HG03565 (cell line): ENCODE data around the gene PCCA.

Experiments
- ATAC-seq: cut with Tn5 transposase; IDR thresholded peaks from one replicate; pipeline ENCODE4 v1.9.1; 2021; ENCODE audit warnings: mild to moderate bottlenecking, moderate library complexity; ENCODE audit not compliant: unreplicated experiment

PCCA gene

DNA sequence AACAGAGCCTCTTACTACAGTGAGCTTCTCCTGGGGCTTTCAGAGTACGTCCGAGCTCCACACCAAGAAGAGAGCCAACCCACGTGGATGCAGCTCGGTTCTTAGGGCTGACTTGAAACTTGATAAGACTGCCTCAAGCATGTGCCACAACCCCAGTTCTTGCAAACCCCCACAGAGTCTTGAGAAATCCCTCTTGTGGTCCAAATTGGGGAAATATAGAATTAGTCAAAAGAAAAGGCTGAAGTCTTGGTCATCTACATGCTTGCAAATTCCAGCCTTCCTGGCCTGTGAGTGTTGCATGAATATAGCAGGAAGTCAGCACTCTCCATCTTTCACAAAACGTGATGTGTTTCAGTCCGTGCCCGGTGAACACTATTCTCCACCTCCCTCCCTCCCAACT, 404.5 kb downstream of the PCCA start:
- no peak for ATAC-seq

DNA sequence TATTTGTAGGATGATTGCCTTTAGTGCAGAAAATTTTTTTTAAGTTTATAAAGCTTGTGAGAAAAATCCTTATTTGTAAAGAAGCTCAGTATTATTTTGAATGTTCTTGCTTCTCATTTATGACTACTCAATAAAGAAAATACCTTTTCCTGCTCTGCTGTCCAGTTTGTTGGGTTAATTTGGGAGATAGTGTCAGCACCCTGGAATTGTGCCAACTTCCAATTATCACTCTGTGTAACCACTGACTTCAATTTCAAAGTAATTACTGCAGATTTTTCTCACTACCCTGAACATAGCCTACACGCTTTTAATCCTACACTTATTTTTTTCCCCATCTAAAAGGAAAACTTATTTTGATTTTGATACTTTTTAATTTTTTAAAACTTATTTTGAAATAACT, 406.6 kb downstream of the PCCA start:
- ATAC-seq, result no peak

DNA sequence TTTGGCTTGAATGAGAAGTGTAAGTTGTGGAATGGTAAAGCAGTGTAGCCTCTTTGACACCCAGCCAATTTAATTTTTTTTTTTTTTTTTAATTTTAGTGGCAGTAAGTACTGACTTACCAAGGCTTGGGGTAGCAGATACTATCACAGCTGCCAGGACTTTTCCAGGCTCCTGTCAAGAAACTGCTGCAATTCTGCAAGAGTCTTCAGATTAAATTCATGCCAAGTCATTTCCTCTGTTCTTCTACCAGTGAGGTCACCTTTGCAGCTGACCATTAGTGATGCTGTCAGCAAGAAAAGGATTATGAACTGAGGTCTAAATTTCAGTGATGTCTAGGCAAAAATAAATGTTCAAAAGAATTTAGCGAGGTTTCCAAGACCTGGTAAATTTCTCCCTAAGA, 408.5 kb downstream of the PCCA start:
- no peak for ATAC-seq

DNA sequence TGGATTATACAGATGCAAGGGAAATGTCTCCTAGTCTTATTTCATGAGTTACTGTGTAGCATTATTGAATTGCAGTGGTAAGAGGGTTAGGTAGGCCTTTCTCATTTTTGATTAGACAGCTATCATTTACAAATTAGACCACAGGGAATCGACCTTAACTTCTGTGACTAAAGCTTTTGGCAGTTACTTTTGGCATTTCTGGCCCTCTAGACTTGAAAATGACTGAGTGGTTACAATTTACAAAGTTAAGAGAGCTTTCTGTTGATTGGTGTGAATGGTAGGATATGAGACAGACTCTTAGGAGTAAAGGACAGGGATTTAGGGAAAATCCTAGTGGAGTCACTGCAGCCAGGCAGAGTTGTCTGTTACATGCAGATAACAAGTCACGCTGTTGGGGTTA, 413.6 kb downstream of the PCCA start:
- no peak for ATAC-seq

DNA sequence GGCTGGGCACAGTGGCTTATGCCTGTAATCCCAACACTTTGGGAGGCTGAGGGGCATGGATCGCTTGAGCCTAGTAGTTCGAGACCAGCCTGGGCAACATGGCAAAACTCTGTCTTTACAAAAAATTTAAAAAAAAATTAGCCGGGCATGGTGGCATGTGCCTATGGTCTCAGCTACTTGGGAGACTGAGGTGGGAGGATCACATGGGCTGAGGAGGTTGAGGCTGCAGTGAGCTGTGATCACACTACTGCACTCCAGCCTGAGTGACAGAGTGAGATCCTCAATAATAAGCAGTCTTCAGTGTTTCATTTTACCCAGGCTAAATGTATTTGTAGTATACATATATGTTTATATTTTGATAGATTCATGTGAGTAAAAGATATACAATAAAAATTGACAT, 414.7 kb downstream of the PCCA start:
- no peak for ATAC-seq

DNA sequence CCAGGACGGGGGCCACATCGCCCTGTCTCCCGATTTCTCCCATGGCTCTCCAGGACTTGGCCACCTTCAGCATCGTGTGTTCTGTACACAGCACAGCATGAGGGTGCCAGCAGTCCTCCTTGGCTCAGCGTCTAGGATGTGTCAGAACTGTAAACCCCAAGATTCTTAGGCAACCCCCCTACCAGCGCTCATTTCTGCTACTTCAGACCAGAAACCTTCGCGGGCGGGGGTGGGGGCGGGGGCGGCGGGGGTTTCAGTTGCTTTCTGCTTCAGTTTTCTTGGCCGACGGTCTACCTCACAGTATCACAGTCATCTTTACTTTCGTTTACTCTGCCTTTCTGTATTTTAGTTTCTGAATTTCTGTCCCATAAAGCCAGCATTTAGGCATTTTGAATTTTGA, 417.3 kb downstream of the PCCA start:
- peak; percentile 67 for ATAC-seq

DNA sequence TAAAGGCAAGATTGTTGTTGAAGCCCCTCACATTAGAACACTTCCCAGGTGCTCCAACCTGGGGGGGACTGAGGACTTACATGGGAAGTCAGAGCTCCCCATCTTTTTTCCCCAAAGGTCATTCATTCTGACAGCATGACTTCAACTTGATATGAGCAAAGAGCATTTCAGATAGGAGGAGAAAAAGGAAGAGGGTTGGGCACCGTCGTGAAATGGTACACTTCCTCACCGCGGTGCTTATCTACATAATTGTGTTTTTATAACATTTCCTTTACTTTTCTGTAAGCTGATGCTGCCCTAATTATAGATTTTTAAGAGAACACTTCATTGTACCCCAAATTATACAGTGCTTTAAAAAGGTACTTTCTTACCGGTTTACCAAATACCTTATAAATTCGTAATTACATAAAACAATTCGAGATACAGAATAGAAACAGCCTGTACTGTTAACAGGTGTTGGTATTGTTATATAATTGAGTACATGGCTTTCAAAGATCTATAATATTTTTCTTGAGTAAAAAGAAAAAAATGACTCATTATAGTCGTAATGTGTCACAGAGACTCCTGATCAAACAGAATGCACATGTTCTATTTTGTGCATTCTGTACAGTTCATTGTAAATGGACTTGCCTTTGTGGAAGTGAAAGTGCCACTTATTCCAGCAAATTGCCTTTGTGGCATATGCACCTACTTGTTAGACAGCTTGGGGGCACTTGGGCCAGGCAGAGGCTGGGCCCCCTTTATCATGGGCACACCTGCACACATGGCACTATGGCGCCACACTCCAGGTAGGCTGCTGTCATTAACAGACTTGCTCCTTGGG, 417.9 kb downstream of the PCCA start:
- ATAC-seq, result peak; percentile 9

DNA sequence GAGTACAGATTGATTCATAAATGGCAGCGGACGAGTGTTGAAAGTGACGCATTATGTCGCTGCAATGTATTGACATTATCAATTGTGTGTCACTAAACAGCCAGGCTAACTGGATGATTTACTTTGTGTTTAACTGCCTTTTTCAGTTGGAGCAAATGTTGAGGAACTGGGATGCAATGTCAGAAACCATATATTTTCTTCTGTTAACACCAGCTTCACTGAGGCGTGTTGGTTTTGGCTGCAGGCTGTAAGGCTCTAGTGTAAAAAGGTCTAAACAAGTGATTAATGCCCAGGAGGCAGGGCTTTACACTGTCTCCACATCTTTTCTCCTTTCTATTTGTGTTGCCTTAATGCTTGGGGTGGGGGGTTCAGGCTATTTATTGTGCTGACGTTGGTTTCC, 419.6 kb downstream of the PCCA start:
- no peak for ATAC-seq

DNA sequence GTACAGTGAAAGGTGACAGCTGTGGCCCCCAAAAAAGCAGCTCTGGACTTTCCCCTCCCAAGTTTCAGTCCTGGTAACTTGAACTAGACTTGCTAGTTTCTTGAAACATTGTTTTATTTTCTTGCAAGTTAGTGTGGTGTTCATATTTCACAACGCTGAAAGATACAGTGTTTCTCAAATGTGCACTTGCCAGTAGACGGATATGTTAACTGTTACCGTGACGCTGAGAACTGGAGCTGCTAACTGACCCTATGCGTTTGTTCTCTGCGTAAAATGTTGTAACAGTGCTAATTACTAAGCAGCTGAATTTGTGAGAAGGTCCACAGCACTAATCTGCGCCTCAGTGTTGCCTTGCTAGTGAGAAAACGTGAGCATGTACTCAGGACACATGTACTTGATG, 420.1 kb downstream of the PCCA start:
- ATAC-seq, result no peak

DNA sequence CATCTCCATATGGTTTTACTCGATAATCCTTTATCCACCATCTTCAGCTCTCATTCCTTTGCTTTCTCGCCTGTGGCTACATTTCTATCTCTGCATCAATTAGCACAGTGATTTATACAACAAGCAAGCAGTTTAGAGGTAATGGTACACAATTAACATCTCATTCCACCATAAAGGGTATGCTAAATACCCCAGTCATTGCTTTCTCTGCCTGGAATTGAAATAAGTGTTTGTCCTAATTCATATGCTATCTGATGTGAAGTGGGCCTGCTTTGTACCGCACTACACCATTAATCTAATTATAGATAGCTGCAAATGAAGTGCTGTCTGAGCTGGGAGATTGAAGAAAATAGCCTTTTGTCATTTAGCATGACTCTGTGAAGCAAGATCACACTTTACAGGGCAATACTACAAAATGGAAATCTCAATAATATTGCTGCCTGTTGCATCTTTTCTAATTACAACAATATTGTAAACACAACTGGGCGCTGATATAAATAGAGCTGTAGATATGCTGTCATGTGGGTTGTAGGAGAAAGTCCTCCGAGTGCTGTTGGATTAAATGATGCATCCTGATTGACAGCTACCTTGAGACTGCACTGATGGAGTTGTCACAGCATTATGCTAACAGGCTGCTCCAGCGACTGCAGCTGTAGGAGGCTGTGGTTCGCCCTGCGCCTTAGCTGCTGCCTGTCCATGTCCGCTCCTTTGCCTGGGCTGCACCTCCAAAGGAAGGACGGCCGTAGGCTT, 421.5 kb downstream of the PCCA start:
- no peak for ATAC-seq

DNA sequence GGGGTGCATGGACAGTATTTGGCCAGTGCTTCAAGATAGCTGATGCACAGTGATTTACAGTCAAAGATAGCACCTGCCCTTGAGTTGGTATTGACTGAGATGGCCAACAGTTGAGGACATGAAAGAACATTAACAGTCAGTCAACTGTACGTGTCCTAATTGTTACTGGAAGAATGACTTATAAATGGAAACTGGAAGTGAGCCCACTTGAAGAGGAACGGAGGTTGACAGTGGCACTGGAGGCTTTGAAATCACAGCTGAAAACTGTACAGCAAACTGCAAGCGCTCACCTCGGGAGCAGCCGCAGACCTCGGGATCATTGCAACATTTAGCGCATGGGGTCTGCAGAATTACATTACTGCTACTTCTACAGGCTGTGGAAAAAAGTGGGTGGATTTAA, 422.6 kb downstream of the PCCA start:
- ATAC-seq, result no peak

DNA sequence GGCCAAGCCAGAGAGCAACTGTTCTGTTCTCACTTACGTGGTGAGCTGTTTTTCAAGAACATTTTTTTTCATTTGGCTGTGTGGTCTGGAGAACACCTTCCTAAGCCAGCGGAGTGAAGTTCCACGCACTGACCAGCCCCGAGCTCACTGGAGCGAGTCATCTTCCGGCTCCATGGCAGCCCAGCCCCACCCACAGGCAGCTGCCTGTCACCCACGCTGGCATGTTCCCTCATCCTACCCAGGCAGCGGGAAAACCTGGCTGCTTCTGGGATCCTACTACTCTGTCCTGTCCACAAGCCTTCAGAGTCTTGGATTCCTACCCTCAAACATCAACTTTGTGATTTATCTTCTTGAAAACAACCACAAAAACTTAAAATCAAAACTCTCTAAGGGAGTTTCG, 423.5 kb downstream of the PCCA start:
- no peak for ATAC-seq

DNA sequence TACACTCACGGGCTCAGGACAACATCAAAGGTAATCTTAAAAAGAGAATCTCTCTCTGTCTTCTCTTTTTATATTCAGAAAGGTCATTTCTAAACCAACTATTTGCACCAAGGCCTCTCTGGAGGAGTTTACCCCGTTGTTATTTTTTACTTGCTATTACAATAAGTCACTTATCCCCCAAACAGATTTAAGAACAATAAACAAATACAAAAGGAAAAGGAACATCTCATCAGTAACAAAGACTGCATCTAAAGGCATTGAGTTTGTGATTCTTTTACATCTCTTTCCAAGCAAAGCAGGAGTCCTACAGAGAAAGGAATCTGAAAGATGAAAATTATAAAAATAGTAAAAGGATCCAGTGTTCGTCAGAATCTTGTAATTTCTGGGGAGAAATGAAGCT, 424.3 kb downstream of the PCCA start:
- no peak for ATAC-seq

DNA sequence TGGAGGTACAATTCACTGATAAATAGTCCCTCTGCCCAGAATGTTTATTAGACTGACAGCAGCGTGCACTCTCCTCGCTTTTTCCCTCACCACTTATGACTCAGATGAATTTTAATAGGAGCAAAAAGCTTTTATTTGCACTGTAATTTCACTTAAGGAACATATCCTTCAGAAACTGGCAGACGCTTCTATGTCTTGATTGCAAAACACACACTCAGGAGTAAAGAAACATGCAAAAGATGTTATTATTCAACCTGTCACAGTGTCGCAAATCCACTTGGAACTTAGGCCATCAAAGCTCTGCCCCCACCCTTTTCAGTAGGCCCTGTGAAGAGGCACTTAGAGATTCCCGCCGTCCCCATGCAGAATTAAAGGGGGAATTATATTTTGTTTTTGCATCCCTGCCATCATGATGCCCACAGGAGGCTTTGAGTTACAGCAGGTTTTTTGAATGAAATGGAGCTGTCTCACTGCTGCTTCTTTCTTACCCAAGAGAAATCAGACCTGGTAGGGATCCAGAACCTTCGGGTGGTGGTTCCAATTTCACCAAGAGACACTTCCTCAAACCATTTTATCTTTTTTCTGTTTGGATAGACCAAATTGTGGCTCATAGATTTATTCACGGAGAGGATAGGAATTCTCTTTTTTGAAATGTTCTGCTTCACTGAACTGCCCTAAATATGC, 425.2 kb downstream of the PCCA start:
- ATAC-seq, result no peak

DNA sequence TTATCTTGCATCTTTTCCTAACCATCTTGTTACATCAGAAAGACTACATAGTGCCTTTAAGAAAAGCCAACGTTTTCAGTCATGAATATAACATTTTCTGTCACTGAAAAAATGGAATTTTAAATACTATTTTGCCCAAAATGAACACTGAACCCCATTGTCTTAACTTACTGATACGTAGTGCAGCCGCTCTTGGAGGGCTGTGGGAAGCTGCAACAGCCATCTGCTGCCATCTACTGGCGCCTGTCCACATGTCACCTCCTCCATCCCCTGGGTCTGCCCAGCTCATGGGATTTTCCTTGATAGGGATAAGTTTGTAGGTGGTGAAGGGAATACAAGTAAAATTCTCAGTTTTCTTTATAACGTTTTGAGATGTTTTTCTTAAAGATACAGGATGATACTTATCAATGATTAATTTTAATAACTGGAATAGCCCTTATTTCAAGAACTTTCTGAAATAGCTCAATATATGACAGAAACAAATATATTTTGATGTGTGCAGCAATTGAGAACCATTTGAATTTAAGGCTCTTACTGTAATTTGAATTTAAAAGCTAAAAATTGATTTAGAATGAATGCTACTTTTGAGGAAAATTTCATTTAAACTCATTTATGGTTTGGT, 426.0 kb downstream of the PCCA start:
- peak; percentile 87 for ATAC-seq

DNA sequence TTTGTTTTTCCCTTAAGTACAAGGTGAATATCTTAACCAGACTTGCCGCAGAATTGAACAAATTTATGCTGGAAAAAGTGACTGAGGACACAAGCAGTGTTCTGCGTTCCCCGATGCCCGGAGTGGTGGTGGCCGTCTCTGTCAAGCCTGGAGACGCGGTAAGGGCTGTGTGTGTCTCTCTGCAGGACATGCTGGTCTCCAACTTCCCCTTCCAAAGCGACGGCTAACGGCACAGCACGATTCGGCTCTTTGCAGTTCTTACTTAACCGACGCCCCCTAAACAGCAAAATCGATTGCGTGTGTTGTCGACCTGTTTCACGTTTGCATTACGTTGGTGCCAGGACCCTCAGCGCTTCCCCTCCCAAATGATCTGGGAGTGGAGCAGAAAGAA, 426.5 kb downstream of the PCCA start:
- no peak for ATAC-seq

DNA sequence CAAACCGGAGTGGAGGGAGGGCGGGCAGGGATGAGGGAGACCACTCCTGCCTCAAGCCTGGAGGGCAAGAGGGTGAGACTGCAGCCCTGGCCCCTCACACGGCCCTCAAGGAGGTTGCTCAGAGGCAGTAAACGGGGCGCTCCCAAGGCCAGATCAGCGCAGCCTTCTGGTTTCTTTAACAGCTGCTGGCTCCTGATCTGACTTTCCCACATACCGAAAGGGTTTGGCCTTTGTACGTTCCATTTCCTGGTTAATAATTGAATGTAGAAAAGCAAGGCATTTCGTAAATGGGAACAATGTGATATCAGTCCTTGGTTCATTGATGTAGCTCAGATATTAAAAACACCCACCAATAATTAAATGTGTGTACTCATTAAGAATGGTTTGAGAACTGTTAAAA, 428.2 kb downstream of the PCCA start:
- ATAC-seq, result no peak

DNA sequence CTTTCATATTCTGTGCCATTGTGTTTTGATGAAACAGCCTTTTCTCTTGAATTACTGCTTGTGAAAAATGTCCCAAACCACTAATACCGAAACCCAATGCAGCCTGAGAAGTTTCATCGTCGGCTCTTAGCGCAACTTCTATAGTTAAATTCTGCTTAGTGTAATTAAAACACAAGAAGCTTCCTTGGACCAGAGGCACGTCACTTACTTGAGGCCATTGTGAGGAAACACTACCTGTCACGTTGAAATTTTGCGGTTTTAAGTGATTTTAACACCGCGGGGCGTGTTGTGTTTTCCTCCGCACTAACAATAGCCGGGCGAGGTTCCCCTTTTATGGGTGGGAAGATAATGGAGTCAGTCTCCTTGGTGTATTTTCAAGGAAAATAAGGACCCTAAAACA, 428.8 kb downstream of the PCCA start:
- no peak for ATAC-seq

DNA sequence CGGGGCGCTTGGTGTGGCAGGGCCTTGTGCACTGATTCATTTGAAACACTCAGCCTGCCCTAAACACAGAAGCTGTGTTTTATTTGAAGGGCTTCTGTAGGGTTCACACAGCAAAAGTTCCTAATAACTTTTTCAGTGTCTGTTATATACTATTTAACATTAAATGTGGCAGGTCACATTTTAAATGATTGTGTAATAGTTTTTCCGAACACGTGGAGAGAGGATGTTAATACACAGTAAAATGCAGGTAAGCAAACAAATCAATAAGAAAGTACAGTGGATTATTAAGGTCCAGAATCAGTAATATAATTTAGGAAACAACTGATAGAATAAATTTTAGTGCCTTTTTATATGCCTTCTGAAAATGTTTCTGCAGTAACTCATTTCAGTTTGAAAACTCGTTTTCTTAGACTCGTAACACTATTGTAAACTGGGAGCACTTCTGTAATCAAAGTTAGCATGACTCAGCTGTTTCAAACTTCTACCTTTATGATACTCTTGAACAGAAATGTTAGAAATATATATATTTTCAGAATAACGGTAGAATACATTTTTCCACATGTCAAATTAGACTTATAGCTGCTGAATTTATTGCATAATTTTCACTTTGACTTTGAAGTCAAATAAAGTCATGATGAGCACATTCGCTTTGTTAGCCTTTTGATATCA, 429.6 kb downstream of the PCCA start:
- no peak for ATAC-seq

DNA sequence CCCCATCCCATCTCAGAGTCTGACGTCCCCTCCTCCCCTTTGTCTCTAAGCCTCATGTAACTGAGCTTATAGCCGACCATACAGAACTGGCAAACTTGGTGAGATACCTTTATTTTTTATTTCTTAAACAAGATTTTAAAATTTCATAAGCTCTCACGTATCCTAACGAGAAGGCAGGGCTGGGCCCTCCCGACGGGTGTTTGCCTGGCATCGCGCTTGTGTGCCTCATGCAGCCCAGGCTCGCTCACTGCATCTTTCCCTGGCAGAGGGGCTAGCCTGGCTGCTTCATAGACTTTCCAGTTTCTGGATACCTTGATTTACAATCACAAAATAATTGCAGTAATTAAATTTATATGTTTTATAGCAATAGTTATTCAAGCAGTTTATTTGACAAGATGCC, 430.7 kb downstream of the PCCA start:
- no peak for ATAC-seq
